Thymus (tissue), 11 donors: ENCODE results near the gene NIPBL. TPM values are rescaled to one million over a fixed set of nuclear protein-coding genes. Genes with fewer than 3 reads are reported as not detected.

Experiments
- DNase-seq, 9 donors: peaks; one replicate each; pipeline ENCODE4 v3.0.0-alpha.2; 2013; ENCODE audit warnings: low spot score in 9 of 9, low read depth in 6 of 9, missing footprints in 1 of 9
- H3K27ac ChIP-seq, 2 donors: one replicate each; pipeline ENCODE4 v1.5.1; 2013; ENCODE audit warnings: control low read depth in 1 of 2, low read depth in 1 of 2, low read length in 1 of 2, mild to moderate bottlenecking in 1 of 2, moderate library complexity in 1 of 2
- H3K27me3 ChIP-seq, 2 donors: one replicate each; pipeline ENCODE4 v1.5.1; 2013; ENCODE audit warnings: low read length in 1 of 2; ENCODE audit not compliant: control insufficient read depth in 2 of 2, insufficient read depth in 1 of 2
- H3K36me3 ChIP-seq, 2 donors: one replicate each; pipeline ENCODE4 v1.5.1; 2013; ENCODE audit warnings: low read length in 1 of 2, mild to moderate bottlenecking in 1 of 2, moderate library complexity in 1 of 2; ENCODE audit not compliant: control insufficient read depth in 2 of 2, insufficient read depth in 2 of 2
- H3K4me1 ChIP-seq, 2 donors: one replicate each; pipeline ENCODE4 v1.5.1; 2013; ENCODE audit warnings: low read length in 2 of 2; ENCODE audit not compliant: control insufficient read depth in 2 of 2, insufficient read depth in 2 of 2
- H3K4me3 ChIP-seq, 2 donors: one replicate each; pipeline ENCODE4 v1.5.1; 2013; ENCODE audit warnings: low read length in 2 of 2, control low read depth in 1 of 2, mild to moderate bottlenecking in 1 of 2
- H3K9me3 ChIP-seq, 2 donors: one replicate each; pipeline ENCODE4 v1.5.1; 2013; ENCODE audit warnings: low read length in 1 of 2, mild to moderate bottlenecking in 1 of 2; ENCODE audit not compliant: control insufficient read depth in 2 of 2, insufficient read depth in 1 of 2
- WGBS: extraction: QIAGEN DNeasy Blood & Tissue Kit; methylation state at CpG from one replicate; pipeline ENCODE4 v1.1.7; 2013; 5-methylcytosine and 5-hydroxymethylcytosine counted together
- polyA plus RNA-seq: library from polyadenylated mRNA; stranded (reverse); fragments of 200-250 nt; gene quantifications from one replicate; pipeline ENCODE4 v1.2.3, GENCODE V29; 2013
- total RNA-seq: library from RNA; stranded (reverse); fragments of 120-200 nt; gene quantifications from one replicate; pipeline ENCODE4 v1.2.4, GENCODE V29; 2013
- donor health status: healthy.

Gene NIPBL
- total and polyA plus RNA-seq, 2 donors, result 36.7 to 38.4 TPM

DNA sequence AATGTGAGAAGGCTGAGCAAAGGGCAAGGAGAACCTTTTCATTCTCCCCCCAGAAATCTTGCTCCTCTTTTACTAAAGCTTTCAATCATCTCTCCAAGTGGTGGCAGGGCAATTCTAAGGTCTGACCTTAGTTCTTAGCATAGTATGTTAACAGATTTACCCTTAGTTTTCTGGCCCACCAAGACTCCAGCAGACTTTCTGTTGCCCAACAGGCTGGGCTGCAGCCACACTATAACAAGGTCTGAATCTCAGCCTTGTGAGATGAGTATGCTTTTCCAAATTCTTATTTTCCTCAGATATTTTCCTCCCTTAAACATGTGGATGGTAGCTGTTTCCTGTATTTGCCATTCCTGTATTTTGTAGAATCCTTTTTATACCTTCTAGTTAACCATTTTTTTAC is 69.5 kb downstream of the NIPBL start:
- DNase-seq, result no peak
- Histone ChIP-seq H3K9me3 (no peaks in the 10 kb centered on the region), H3K4me3 (no peak overlapping the region), H3K36me3 (no peaks in the 10 kb centered on the region), H3K27me3 (no peaks in the 10 kb centered on the region), H3K27ac (no peak overlapping the region), H3K4me1 (no peaks in the 10 kb centered on the region)

DNA sequence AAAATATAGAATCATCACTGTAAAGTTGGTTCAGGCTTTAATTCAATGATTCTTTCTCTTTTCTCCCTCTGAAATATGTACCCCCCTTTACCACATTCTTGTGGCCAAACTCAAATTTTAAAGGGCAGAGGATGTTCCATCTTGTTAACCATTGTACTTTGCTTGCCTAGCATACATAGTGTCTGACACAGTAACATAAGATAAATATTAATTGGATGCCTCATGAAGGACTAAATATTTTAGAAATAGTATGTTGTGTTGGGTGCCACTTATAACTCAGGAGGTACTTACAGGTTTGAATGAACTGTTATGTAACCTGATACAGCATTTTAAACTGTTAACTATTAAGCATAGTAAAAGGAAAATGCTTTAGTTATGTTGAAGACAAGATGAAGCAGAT is 71.5 kb downstream of the NIPBL start:
- H3K9me3 ChIP-seq, result no peaks in the 10 kb centered on the region
- no peak for DNase-seq
- H3K4me3 ChIP-seq, result no peak overlapping the region
- H3K4me1 ChIP-seq, result no peaks in the 10 kb centered on the region
- no peak overlapping the region for H3K27ac ChIP-seq
- no peaks in the 10 kb centered on the region for H3K36me3 ChIP-seq
- no peaks in the 10 kb centered on the region for H3K27me3 ChIP-seq

DNA sequence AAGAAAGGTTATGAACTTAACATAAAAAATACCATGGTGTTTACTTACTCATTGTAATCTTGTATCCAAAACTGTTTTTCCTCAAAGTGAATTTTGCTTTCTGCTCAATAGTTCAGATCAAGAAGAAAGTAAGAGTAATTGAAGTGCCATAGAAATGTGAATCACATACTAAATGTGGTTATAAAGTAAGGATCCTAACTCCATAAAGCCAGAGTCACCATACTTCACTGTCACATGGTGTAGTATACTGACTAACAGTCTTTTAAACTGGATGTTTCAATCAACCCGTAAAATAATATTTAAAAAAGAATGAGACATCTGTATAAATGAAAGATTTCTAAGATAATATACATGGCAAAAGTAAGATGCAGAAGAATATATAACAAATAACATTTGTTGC is 72.1 kb downstream of the NIPBL start:
- Histone ChIP-seq H3K27ac (no peak overlapping the region), H3K4me3 (no peak overlapping the region), H3K27me3 (no peaks in the 10 kb centered on the region), H3K36me3 (no peaks in the 10 kb centered on the region), H3K9me3 (no peaks in the 10 kb centered on the region), H3K4me1 (no peaks in the 10 kb centered on the region)
- WGBS, result 98% methylated on average over 1 of the region's 1 CpG
- DNase-seq, result no peak

DNA sequence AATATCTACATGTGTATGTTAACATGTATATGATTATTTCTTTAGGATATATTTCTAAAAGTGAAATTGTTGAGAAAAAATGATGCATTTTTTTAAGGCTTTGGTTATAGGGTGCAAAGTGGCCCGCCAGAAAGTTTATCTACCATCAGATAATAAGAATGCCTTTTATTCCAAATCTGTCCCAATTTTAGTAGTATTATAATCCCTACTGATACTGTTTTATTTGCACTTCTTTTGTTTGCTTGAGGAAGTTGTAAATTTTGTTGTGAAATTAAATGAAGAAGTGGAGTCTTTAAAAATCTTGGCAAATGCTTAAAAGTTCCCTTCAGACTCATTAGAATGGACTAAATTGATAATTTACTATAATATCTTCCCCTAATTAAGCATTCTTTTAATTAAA is 73.0 kb downstream of the NIPBL start:
- no peaks in the 10 kb centered on the region for H3K4me1 ChIP-seq
- H3K27ac ChIP-seq, result no peak overlapping the region
- no peaks in the 10 kb centered on the region for H3K36me3 ChIP-seq
- H3K27me3 ChIP-seq, result no peaks in the 10 kb centered on the region
- H3K4me3 ChIP-seq, result no peak overlapping the region
- 96% methylated on average over 1 of the region's 1 CpG for WGBS
- DNase-seq, result no peak
- H3K9me3 ChIP-seq, result no peaks in the 10 kb centered on the region

DNA sequence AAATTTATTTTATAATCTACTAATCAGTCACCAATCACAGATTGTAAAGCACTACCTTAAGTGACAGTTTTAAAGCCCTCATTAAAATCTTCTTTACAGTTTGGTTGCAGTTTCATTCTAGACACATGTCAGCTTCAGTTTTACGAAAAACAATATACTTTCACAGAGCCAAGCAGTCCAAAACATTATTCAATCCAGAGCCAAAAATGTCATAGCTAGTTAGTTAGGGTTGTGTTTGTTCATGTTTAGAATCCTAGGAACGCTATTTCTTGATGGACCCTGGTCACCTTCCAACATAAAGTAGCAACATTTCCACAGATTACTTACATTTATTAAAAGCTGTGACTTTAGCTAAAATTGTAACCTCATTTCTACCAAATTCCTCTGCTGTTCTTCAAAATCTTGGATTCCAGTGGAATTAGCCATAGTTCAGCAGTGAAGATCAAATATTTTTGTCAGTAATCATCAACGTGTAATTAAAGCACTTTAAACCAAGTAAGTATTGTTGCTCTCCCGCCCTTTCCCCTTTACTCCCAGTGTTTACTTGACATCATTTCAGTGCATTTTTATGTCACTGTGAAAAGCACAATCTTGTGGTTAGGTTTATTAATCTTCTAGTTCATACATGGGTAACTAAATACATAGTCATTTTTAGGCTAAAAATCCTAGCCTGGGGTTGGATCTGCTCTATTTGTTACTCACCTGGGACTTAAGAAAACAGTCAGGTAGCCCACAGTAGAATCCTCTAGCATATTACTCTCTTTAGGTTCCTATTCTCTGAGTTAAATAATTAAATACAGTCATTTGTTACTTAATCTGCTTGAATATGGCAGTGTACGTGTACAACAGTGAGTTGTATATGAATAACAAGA is 74.3 kb downstream of the NIPBL start:
- Histone ChIP-seq H3K4me1 (no peaks in the 10 kb centered on the region), H3K27me3 (no peaks in the 10 kb centered on the region), H3K9me3 (no peaks in the 10 kb centered on the region), H3K27ac (no peak overlapping the region), H3K36me3 (peaks cover 0 to 2% of the 10 kb centered on the region in 2 donors), H3K4me3 (no peak overlapping the region)
- DNase-seq, result peak in 1 of 9 donors; percentile 3
- 93% methylated on average over 5 of the region's 5 CpGs for WGBS

DNA sequence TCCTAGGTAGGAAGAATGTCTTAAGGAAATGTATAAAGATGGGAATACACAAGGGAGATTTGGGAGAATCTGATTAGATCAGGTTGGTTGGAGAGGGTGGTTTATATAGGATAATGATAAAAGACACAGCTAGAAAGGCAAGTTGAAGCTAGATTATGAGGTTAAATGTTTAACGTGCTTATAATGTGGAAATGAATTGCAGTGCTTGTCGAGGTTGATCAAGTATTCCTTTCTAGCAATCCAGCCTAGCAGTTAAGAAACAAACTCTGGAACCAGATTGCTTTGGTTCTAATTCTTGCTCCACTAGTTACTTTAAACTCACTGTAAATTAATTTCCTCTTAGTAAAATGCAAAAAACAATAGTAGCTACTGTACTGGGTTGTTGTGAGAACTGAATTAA is 76.5 kb downstream of the NIPBL start:
- no peak overlapping the region for H3K27ac ChIP-seq
- no peaks in the 10 kb centered on the region for H3K4me1 ChIP-seq
- 97% methylated on average over 2 of the region's 2 CpGs for WGBS

DNA sequence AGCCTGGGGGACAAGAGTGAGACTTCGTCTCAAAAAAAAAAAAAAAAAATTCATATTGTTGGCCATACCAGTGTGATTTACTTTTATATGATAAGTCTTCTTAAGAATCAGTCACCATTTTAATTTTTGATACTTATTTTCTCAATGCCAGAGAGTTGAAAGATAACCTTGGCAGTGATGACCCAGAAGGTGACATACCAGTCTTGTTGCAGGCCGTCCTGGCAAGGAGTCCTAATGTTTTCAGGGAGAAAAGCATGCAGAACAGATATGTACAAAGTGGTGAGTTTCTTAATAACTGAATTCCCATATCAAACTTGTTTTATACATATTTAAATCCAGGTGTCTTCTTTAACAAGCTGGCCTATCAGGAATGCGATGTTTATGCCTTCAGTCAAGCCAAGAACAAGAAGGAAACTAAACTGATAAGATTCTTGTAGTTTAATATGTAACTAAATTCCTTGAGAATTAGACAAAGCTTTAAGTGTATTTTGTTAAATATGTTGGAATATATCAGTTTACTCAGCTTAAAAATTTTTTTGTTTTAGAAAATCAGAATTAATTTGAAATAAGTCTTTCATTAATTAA is 81.5 kb downstream of the NIPBL start:
- H3K4me1 ChIP-seq, result no peaks in the 10 kb centered on the region
- no peak overlapping the region for H3K4me3 ChIP-seq
- H3K36me3 ChIP-seq, result peaks cover 6 to 34% of the 10 kb centered on the region in 2 donors
- WGBS, result 98% methylated on average over 3 of the region's 3 CpGs
- H3K9me3 ChIP-seq, result no peaks in the 10 kb centered on the region
- no peaks in the 10 kb centered on the region for H3K27me3 ChIP-seq
- no peak overlapping the region for H3K27ac ChIP-seq
- DNase-seq, result no peak

More for the DNA sequence above, 76.5 kb downstream of the NIPBL start:
- H3K27me3 ChIP-seq, result no peaks in the 10 kb centered on the region
- no peak overlapping the region for H3K4me3 ChIP-seq
- no peaks in the 10 kb centered on the region for H3K9me3 ChIP-seq
- H3K36me3 ChIP-seq, result peaks cover 0 to 14% of the 10 kb centered on the region in 2 donors
- no peak for DNase-seq

DNA sequence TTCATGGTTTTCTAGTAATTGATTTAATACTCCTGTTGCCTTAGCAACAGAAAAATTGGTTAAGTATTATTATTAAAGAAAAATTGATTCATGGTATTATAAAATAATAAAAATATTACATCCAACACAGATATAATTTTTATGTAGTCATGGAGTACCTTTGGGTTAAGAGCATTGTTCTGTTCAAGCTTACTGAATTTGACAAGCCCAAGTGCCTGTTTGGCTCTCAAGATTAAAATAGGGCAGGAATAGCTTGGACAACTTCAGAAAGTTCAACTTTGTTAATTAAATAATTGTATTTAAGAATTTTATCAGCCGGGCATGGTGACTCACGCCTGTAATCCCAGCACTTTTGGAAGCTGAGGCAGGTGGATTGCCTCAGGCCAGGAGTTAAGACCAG is 82.0 kb downstream of the NIPBL start:
- 98% methylated on average over 2 of the region's 2 CpGs for WGBS
- H3K4me1 ChIP-seq, result no peaks in the 10 kb centered on the region
- H3K27ac ChIP-seq, result no peak overlapping the region
- H3K9me3 ChIP-seq, result no peaks in the 10 kb centered on the region
- no peak for DNase-seq
- H3K36me3 ChIP-seq, result peaks cover 10 to 38% of the 10 kb centered on the region in 2 donors
- no peak overlapping the region for H3K4me3 ChIP-seq
- no peaks in the 10 kb centered on the region for H3K27me3 ChIP-seq

DNA sequence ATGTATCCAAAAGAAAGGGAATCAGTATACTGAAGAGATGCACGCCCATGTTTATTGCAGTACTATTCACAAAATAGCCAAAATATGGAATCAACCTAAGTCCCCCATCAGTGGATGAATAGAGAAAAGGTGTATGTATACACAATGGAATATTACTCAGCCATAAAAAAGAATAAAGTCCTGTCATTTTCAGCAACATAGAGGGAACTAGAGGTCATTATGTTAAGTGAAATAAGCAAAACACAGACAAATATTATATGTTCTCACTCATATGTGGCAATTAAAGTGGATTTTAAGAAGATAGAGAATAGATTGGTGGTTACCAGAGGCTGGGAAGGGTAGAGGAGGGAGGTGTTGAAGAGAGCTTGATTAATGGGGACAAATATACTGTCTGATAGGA is 88.6 kb downstream of the NIPBL start:
- Histone ChIP-seq H3K4me1 (no peaks in the 10 kb centered on the region), H3K27me3 (no peaks in the 10 kb centered on the region), H3K36me3 (peaks cover 6 to 38% of the 10 kb centered on the region in 2 donors), H3K27ac (no peak overlapping the region), H3K9me3 (no peaks in the 10 kb centered on the region), H3K4me3 (no peak overlapping the region)
- no peak for DNase-seq
- WGBS, result 100% methylated on average over 1 of the region's 1 CpG
